Activated naive CD4-positive, alpha-beta T cell treated with anti-CD3 and anti-CD28 coated beads, Interleukin-2, amount 10 ng/mL, durations not matched to agents 7 days and 5 days (primary cell): ENCODE measurements around the gene TP53TG5.

ENCODE experiments used
- CTCF ChIA-PET: fragments of 350-600 bp; sonication (Branson Sonifier 250); formaldehyde crosslinking; loops from one replicate; lab custom pipeline; 2021; ENCODE audit warnings: antibody characterized with exemption; lab: Charles Lee
- DNase-seq: peaks from one replicate; pipeline ENCODE4 v3.0.0-alpha.2; 2020
- H3K27ac Mint-ChIP-seq: one replicate; pipeline ENCODE4 v1.8.0; 2021; ENCODE audit warnings: mild to moderate bottlenecking, moderate library complexity, mixed read lengths
- H3K27me3 Mint-ChIP-seq: one replicate; pipeline ENCODE4 v1.8.0; 2021; ENCODE audit warnings: mild to moderate bottlenecking, mixed read lengths
- H3K36me3 Mint-ChIP-seq: one replicate; pipeline ENCODE4 v1.8.0; 2021; ENCODE audit warnings: mixed read lengths
- H3K4me1 Mint-ChIP-seq: one replicate; pipeline ENCODE4 v1.8.0; 2021; ENCODE audit warnings: mixed read lengths
- H3K4me3 Mint-ChIP-seq: one replicate; pipeline ENCODE4 v1.8.0; 2021; ENCODE audit warnings: mild to moderate bottlenecking, moderate library complexity, mixed read lengths
- H3K9me3 Mint-ChIP-seq: one replicate; pipeline ENCODE4 v1.8.0; 2021; ENCODE audit warnings: mixed read lengths

Gene TP53TG5

DNA sequence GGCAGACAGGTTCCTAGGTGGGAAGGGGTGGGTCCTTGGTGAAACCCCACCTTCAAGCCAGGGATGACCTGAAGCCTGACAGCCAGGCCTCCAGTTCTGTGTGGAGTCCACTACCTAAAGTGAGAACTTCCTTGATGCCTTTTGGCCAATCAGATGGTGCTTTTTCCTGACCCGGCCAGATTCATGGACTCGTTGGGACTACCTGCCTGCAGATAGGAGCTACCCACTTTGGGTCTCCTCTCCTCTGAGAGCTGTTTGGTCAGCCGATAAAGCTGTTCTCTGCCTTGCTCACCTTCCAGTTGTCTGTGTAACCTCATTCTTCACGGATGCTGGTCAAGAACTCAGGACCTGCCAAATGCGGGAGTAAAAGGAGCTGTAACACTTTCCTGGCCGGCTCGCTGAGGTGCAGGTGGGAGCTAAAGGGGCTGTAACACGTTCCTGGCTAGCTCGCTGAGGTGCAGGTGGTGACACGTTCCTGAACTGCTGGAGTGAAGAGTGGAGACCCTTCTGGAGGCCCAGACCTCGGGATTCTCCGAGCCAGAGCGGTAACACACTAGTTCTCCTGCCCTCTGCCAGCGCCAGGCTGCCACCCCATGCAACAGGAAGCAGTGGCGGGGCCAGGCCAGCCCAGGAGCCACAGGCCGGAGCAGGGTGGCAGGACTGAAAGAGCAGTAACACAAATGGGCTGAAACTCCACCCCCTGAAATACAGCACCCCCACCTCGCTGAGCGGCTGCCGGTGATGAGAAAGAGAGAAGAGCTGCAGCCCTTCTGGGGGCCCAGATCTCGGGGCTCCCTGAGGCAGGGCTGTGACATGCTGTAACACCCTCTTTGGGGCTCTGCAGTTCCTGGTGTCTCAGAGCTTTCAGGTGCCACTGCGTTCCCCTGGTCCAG lies 16.3 kb upstream of the TP53TG5 start:
- CTCF ChIA-PET: interaction anchor here (1.0 to 3.6 kb wide), 2 partner anchors 43 to 61 kb away, joined by 3 to 12 read pairs; no protein-coding TSS in a partner anchor
- no peaks in the 10 kb centered on the region for H3K4me1 Mint-ChIP-seq
- no peak for DNase-seq
- peaks cover 1% of the 10 kb centered on the region for H3K27me3 Mint-ChIP-seq
- no peak overlapping the region for H3K4me3 Mint-ChIP-seq
- no peak overlapping the region for H3K27ac Mint-ChIP-seq
- H3K9me3 Mint-ChIP-seq: peaks cover 2% of the 10 kb centered on the region
- H3K36me3 Mint-ChIP-seq: no peaks in the 10 kb centered on the region

DNA sequence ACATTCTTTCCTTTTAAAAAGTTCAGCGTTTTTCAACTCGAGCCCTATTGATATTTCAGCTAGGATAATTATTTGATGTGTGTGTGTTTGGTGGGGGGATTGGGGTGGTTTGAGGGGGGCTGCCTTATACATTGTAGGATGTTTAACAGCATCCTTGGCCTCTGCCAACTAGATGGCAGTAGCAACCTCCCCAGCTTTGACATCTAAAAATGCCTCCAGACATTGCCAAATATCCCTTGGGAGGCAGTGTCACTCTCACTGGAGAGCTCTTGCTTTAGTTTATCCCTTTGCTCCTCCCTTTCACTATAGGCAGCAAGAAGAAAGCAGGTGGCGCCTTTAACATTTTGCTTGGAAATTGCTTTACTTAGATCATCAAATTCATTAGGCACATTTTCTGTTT lies 14.6 kb upstream of the TP53TG5 start:
- no peaks in the 10 kb centered on the region for H3K4me1 Mint-ChIP-seq
- no peak overlapping the region for H3K27ac Mint-ChIP-seq
- CTCF ChIA-PET: interaction anchor here (1.4 to 3.6 kb wide), 2 partner anchors 19 to 44 kb away, joined by 3 to 12 read pairs; no protein-coding TSS in a partner anchor
- no peaks in the 10 kb centered on the region for H3K9me3 Mint-ChIP-seq
- no peak for DNase-seq
- no peaks in the 10 kb centered on the region for H3K27me3 Mint-ChIP-seq
- no peaks in the 10 kb centered on the region for H3K36me3 Mint-ChIP-seq
- H3K4me3 Mint-ChIP-seq: no peak overlapping the region

GRCh38 chr20:45391559-45391958 lies 13.4 kb upstream of the TP53TG5 start:
- H3K4me3 Mint-ChIP-seq: no peak overlapping the region
- H3K9me3 Mint-ChIP-seq: peaks cover 2% of the 10 kb centered on the region
- H3K27ac Mint-ChIP-seq: no peak overlapping the region
- CTCF ChIA-PET: interaction anchor here (1.0 kb wide), 1 partner anchor 295 kb away, joined by 3 read pairs; no protein-coding TSS in a partner anchor
- no peaks in the 10 kb centered on the region for H3K36me3 Mint-ChIP-seq
- no peaks in the 10 kb centered on the region for H3K27me3 Mint-ChIP-seq
- no peak for DNase-seq
- H3K4me1 Mint-ChIP-seq: no peaks in the 10 kb centered on the region

DNA sequence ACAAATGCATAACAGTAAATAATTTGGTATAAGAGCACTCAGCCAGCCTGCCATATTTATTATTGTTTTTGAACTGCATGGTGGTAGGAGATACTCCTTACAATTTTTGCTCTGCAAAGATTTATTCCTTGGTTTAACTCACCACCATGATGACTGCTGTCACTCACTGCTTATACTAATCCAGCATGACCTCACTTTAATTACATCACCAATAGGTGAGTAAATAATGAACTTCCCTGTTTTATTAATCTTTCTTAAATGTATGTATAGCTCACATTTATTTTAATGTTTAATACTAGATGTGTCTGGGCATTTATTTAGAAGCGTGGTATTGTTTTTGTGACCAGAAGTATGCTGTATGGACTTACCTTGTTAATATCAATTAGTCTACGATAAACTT lies 12.8 kb upstream of the TP53TG5 start:
- H3K4me3 Mint-ChIP-seq: no peak overlapping the region
- H3K27ac Mint-ChIP-seq: no peak overlapping the region
- no peak for DNase-seq
- no peaks in the 10 kb centered on the region for H3K4me1 Mint-ChIP-seq
- H3K36me3 Mint-ChIP-seq: no peaks in the 10 kb centered on the region
- CTCF ChIA-PET: no interaction called here
- no peaks in the 10 kb centered on the region for H3K27me3 Mint-ChIP-seq
- H3K9me3 Mint-ChIP-seq: peaks cover 2% of the 10 kb centered on the region

- CTCF ChIA-PET: interaction anchor here (1.0 to 7.3 kb wide), 3 partner anchors 13 to 68 kb away, joined by 3 to 24 read pairs (median 3); no protein-coding TSS in a partner anchor
- no peak for DNase-seq
- H3K4me1 Mint-ChIP-seq: no peaks in the 10 kb centered on the region
- no peak overlapping the region for H3K4me3 Mint-ChIP-seq
- H3K9me3 Mint-ChIP-seq: peaks cover 2% of the 10 kb centered on the region
- H3K36me3 Mint-ChIP-seq: no peaks in the 10 kb centered on the region
- H3K27me3 Mint-ChIP-seq: no peaks in the 10 kb centered on the region
- no peak overlapping the region for H3K27ac Mint-ChIP-seq
Observed at GRCh38 chr20:45387274-45387673, 9.1 kb upstream of the TP53TG5 start.

GRCh38 chr20:45377269-45377668 lies 856 bp downstream of the TP53TG5 start:
- Mint-ChIP-seq H3K4me3 (no peak overlapping the region), H3K27ac (no peak overlapping the region)
- CTCF ChIA-PET: interaction anchor here (0.8 to 20.1 kb wide), 4 partner anchors 9 to 394 kb away, joined by 3 to 382 read pairs (median 38); no protein-coding TSS in a partner anchor

DNA sequence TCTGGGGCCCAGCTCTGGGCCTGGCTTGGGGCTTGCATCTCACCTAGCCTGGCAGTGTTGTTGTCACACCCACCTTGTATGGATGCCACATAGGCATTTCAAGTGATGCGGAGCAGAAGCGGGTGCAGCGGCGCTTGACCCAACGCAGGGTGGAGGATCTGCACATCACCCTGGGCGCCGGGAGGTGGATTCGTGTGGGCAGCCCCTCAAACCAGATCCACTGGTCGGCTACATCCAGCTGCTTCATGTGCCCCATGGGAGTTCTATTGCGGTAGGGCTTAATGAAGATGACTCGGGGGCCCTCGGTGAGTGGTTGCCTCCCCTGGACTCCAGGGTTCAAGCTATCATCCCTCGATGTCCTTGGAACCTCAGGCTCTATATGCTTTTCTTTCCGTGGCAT lies 3.2 kb downstream of the TP53TG5 start:
- H3K27ac Mint-ChIP-seq: no peak overlapping the region
- H3K4me3 Mint-ChIP-seq: no peak overlapping the region
- peaks cover 6% of the 10 kb centered on the region for H3K36me3 Mint-ChIP-seq
- no peaks in the 10 kb centered on the region for H3K27me3 Mint-ChIP-seq
- no peak for DNase-seq
- H3K9me3 Mint-ChIP-seq: no peaks in the 10 kb centered on the region
- CTCF ChIA-PET: interaction anchor here (1.1 to 20.1 kb wide), 13 partner anchors 9 to 404 kb away, joined by 3 to 382 read pairs (median 8); partner anchors contain the start of gene SYS1
- peaks cover 35% of the 10 kb centered on the region for H3K4me1 Mint-ChIP-seq

More at GRCh38 chr20:45377269-45377668, 856 bp downstream of the TP53TG5 start:
- DNase-seq: no peak
- Mint-ChIP-seq H3K36me3 (no peaks in the 10 kb centered on the region), H3K4me1 (peaks cover 24% of the 10 kb centered on the region), H3K9me3 (no peaks in the 10 kb centered on the region), H3K27me3 (no peaks in the 10 kb centered on the region)

DNA sequence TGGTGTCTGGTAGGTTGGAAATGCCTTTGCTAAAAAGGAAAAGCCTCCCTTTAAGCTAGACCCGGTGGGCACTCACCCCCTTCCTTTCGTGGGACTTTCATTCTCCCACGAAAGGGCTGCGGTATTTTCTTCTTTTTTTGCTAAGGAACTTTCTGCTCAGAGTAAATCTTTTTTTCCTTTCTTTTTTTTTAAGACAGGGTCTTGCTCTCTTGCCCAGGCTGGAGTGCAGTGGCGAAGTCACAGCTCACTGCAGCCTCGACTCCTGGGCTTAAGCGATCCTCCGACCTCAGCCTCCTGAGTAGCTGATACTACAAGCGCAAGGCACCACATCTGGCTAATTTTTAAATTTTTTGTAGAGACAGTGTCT lies 4.0 kb downstream of the TP53TG5 start:
- Mint-ChIP-seq H3K27ac (peak overlapping the region; percentile 87), H3K4me1 (peaks cover 38% of the 10 kb centered on the region), H3K27me3 (no peaks in the 10 kb centered on the region), H3K9me3 (no peaks in the 10 kb centered on the region), H3K4me3 (peak overlapping the region; percentile 70), H3K36me3 (peaks cover 7% of the 10 kb centered on the region)
- peak; percentile 20 for DNase-seq
- CTCF ChIA-PET: interaction anchor here (0.6 to 20.1 kb wide), 31 partner anchors 8 to 639 kb away, joined by 3 to 382 read pairs (median 7); partner anchors contain the start of genes MATN4, PIGT, SDC4 and SYS1

GRCh38 chr20:45373353-45374100 lies 4.6 kb downstream of the TP53TG5 start:
- CTCF ChIA-PET: interaction anchor here (0.6 to 20.1 kb wide), 33 partner anchors 8 to 639 kb away, joined by 3 to 382 read pairs (median 6); partner anchors contain the start of genes MATN4, PIGT, SDC4 and SYS1
- Mint-ChIP-seq H3K36me3 (peaks cover 11% of the 10 kb centered on the region), H3K27me3 (no peaks in the 10 kb centered on the region), H3K4me3 (peak overlapping the region; percentile 70), H3K4me1 (peaks cover 44% of the 10 kb centered on the region), H3K9me3 (no peaks in the 10 kb centered on the region), H3K27ac (peak overlapping the region; percentile 87)
- peak; percentile 90 for DNase-seq

GRCh38 chr20:45372646-45373352 lies 5.3 kb downstream of the TP53TG5 start:
- peak overlapping the region; percentile 87 for H3K27ac Mint-ChIP-seq
- CTCF ChIA-PET: interaction anchor here (0.6 to 20.1 kb wide), 21 partner anchors 7 to 599 kb away, joined by 3 to 382 read pairs (median 8); partner anchors contain the start of genes PIGT, SDC4, SYS1 and ZNF335
- peak; percentile 19 for DNase-seq
- peak overlapping the region; percentile 70 for H3K4me3 Mint-ChIP-seq
- no peaks in the 10 kb centered on the region for H3K27me3 Mint-ChIP-seq
- H3K36me3 Mint-ChIP-seq: peaks cover 18% of the 10 kb centered on the region
- H3K4me1 Mint-ChIP-seq: peaks cover 51% of the 10 kb centered on the region
- no peaks in the 10 kb centered on the region for H3K9me3 Mint-ChIP-seq

GRCh38 chr20:45372241-45372640 lies 5.9 kb downstream of the TP53TG5 start:
- H3K4me1 Mint-ChIP-seq: peaks cover 57% of the 10 kb centered on the region
- CTCF ChIA-PET: interaction anchor here (0.6 to 20.1 kb wide), 10 partner anchors 10 to 277 kb away, joined by 4 to 382 read pairs (median 12); partner anchors contain the start of genes PIGT and SYS1
- H3K4me3 Mint-ChIP-seq: peak overlapping the region; percentile 19
- no peaks in the 10 kb centered on the region for H3K9me3 Mint-ChIP-seq
- H3K27me3 Mint-ChIP-seq: no peaks in the 10 kb centered on the region
- peaks cover 22% of the 10 kb centered on the region for H3K36me3 Mint-ChIP-seq
- H3K27ac Mint-ChIP-seq: no peak overlapping the region
- peak; percentile 10 for DNase-seq

- H3K4me3 Mint-ChIP-seq: no peak overlapping the region
- no peak overlapping the region for H3K27ac Mint-ChIP-seq
- no peaks in the 10 kb centered on the region for H3K9me3 Mint-ChIP-seq
- CTCF ChIA-PET: interaction anchor here (1.5 to 20.1 kb wide), 7 partner anchors 8 to 401 kb away, joined by 3 to 382 read pairs (median 5); partner anchors contain the start of gene SYS1
- peaks cover 34% of the 10 kb centered on the region for H3K36me3 Mint-ChIP-seq
- H3K27me3 Mint-ChIP-seq: no peaks in the 10 kb centered on the region
- H3K4me1 Mint-ChIP-seq: peaks cover 69% of the 10 kb centered on the region
- DNase-seq: peak; percentile 11
Observed at GRCh38 chr20:45370571-45371160, 7.5 kb downstream of the TP53TG5 start.
